Measurements from ENCODE around the gene CPEB1.

CPEB1 gene

DNA sequence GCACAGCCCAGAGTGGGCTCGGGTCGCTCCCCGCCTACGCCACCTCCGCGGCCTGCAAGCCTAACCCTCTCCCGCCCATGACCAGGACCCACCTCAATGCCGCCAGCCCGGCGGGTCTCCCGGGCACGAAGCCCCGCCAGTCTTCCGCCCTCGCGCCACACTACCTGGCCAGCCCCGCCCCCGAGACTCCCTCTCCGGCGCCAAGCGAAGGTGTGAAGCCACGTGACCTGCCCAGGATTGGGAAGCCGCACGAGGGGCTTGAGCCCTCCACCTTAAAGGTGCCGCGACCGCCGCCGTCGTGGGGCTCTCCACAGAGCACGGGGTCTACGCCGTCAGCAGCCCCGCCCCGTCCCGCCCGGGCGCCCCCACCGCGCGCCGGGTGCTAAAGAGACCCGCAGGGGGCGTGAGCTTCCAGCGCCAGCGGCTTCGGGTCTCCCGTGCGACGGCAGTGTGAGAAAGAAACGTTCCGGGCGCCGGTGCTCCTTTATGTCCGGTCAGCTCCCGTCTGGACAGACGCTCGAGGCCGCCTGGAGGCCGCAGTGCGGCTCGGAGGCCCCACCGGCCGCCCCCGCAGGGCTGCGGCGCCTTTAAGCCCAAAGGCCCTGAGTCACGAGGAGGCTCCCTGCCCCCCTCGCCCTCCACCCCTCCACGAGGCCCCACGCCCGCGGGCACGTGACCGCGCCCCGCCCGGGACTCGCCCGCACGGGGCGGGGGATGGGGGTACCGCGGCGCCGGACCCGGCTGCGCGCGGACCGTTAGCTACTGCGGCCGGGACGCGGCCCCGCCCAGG lies at the start of gene CPEB1:
Gene CPEB1 (minus strand): TSS at position 319 of the 790 bp plus-strand sequence. CDS start 18,904 bp downstream, outside the sequence.
- Histone ChIP-seq H3K9me3 (ENCODE audit: control insufficient read depth, insufficient read depth, low read depth, low read length) (no peaks in the 10 kb centered on the region), H3K36me3 (ENCODE audit: control insufficient read depth in 2 of 2, insufficient read depth in 1 of 2, low read length in 2 of 2) (no peaks in the 10 kb centered on the region), H3K4me3 (ENCODE audit: low read depth, low read length) (peak within 1 kb of the TSS; percentile 50), H3K4me1 (ENCODE audit: control insufficient read depth, insufficient read depth, low read length) (peaks cover 12% of the 10 kb centered on the region), H3K27ac (ENCODE audit: extremely low read depth, low read depth, low read length) (peak within 1 kb of the TSS; percentile 45; the same call in 1 of the 2 replicates)
- CTCF ChIA-PET, result interaction anchor here (0.7 kb wide), 1 partner anchor 34 kb away, joined by 4 read pairs; no protein-coding TSS in a partner anchor
- POLR2A ChIA-PET, result interaction anchor here (1.3 to 1.7 kb wide), 2 partner anchors 103 to 107 kb away, joined by 7 to 9 read pairs; partner anchors contain the start of gene RPS17
- TF ChIP-seq PATZ1 (tag by site-specific recombination; IDR thresholded peaks at IDR 0.05) (peak; percentile 72; the same call in 1 of the 2 replicates), ZNF221 (tag by site-specific recombination; IDR thresholded peaks at IDR 0.05; ENCODE audit: borderline replicate concordance) (no peak), ZNF677 (tag by site-specific recombination; IDR thresholded peaks at IDR 0.05) (peak; percentile 23; the same call in 1 of the 2 replicates), ZNF560 (tag by site-specific recombination; IDR thresholded peaks at IDR 0.05; ENCODE audit: borderline replicate concordance) (no peak), ZBTB26 (tag by site-specific recombination; optimal IDR thresholded peaks at IDR 0.05) (peak; percentile 70), ZBTB10 (tag by site-specific recombination; IDR thresholded peaks at IDR 0.05) (no peak; the same call in 1 of the 2 replicates), KLF10 (tag by site-specific recombination; IDR thresholded peaks at IDR 0.05) (peak; percentile 41; the same call in 1 of the 2 replicates), ZNF501 (tag by site-specific recombination; IDR thresholded peaks at IDR 0.05) (peak; percentile 38; the same call in 1 of the 2 replicates), ZNF514 (tag by site-specific recombination; IDR thresholded peaks at IDR 0.05) (no peak), ZNF626 (tag by site-specific recombination; IDR thresholded peaks at IDR 0.05) (no peak), ZNF324 (tag by site-specific recombination; IDR thresholded peaks at IDR 0.05) (no peak), ZFP69B (tag by site-specific recombination; IDR thresholded peaks at IDR 0.05) (peak; percentile 94), KLF1 (tag by site-specific recombination; IDR thresholded peaks at IDR 0.05) (peak; percentile 81), CTCF (tag by site-specific recombination; IDR thresholded peaks at IDR 0.05) (peak; percentile 70), KLF9 (tag by site-specific recombination; IDR thresholded peaks at IDR 0.05; ENCODE audit: low read depth) (peak; percentile 65), ZSCAN30 (tag by site-specific recombination; IDR thresholded peaks at IDR 0.05) (peak; percentile 47), ZFHX2 (tag by site-specific recombination; conservative IDR thresholded peaks at IDR 0.05) (peak; percentile 71)
- TF ChIP-seq, protein P1, sequence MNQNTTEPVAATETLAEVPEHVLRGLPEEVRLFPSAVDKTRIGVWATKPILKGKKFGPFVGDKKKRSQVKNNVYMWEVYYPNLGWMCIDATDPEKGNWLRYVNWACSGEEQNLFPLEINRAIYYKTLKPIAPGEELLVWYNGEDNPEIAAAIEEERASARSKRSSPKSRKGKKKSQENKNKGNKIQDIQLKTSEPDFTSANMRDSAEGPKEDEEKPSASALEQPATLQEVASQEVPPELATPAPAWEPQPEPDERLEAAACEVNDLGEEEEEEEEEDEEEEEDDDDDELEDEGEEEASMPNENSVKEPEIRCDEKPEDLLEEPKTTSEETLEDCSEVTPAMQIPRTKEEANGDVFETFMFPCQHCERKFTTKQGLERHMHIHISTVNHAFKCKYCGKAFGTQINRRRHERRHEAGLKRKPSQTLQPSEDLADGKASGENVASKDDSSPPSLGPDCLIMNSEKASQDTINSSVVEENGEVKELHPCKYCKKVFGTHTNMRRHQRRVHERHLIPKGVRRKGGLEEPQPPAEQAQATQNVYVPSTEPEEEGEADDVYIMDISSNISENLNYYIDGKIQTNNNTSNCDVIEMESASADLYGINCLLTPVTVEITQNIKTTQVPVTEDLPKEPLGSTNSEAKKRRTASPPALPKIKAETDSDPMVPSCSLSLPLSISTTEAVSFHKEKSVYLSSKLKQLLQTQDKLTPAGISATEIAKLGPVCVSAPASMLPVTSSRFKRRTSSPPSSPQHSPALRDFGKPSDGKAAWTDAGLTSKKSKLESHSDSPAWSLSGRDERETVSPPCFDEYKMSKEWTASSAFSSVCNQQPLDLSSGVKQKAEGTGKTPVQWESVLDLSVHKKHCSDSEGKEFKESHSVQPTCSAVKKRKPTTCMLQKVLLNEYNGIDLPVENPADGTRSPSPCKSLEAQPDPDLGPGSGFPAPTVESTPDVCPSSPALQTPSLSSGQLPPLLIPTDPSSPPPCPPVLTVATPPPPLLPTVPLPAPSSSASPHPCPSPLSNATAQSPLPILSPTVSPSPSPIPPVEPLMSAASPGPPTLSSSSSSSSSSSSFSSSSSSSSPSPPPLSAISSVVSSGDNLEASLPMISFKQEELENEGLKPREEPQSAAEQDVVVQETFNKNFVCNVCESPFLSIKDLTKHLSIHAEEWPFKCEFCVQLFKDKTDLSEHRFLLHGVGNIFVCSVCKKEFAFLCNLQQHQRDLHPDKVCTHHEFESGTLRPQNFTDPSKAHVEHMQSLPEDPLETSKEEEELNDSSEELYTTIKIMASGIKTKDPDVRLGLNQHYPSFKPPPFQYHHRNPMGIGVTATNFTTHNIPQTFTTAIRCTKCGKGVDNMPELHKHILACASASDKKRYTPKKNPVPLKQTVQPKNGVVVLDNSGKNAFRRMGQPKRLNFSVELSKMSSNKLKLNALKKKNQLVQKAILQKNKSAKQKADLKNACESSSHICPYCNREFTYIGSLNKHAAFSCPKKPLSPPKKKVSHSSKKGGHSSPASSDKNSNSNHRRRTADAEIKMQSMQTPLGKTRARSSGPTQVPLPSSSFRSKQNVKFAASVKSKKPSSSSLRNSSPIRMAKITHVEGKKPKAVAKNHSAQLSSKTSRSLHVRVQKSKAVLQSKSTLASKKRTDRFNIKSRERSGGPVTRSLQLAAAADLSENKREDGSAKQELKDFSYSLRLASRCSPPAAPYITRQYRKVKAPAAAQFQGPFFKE (tag by site-specific recombination; IDR thresholded peaks at IDR 0.05; ENCODE audit: borderline replicate concordance), result no peak
- TF ChIP-seq, protein P2, sequence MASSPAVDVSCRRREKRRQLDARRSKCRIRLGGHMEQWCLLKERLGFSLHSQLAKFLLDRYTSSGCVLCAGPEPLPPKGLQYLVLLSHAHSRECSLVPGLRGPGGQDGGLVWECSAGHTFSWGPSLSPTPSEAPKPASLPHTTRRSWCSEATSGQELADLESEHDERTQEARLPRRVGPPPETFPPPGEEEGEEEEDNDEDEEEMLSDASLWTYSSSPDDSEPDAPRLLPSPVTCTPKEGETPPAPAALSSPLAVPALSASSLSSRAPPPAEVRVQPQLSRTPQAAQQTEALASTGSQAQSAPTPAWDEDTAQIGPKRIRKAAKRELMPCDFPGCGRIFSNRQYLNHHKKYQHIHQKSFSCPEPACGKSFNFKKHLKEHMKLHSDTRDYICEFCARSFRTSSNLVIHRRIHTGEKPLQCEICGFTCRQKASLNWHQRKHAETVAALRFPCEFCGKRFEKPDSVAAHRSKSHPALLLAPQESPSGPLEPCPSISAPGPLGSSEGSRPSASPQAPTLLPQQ (tag by site-specific recombination; IDR thresholded peaks at IDR 0.05), result peak; percentile 98

All from HEK293 (cell line).